Natural killer cell (primary cell): ENCODE measurements around the gene SERTAD2. TPM values are rescaled to one million over a fixed set of nuclear protein-coding genes. Genes with fewer than 3 reads are reported as not detected.

Experiments used
- ATAC-seq, 3 donors: fragments of 150-1000 bp in 2 of 3; fragments of 200-7000 bp in 1 of 3; cut with Tn5 transposase; 1 replicate in 1 of 3; 2 replicates in 2 of 3; pipeline ENCODE4 v1.10.0; 2021; ENCODE audit warnings: mild to moderate bottlenecking in 2 of 3, moderate library complexity in 2 of 3
- DNase-seq, 2 donors: peaks; one replicate each; pipeline versions ENCODE4 v3.0.0 to v3.0.0-alpha.2; 2013 to 2021; ENCODE audit warnings: mixed read lengths in 1 of 2
- H3K27ac ChIP-seq: one replicate; pipeline ENCODE4 v1.5.1; 2013; ENCODE audit warnings: mild to moderate bottlenecking, low read length
- H3K27me3 ChIP-seq: one replicate; pipeline ENCODE4 v1.6.1; 2013; ENCODE audit warnings: low read length; ENCODE audit not compliant: control insufficient read depth, insufficient read depth
- H3K36me3 ChIP-seq: one replicate; pipeline ENCODE4 v1.6.1; 2013; ENCODE audit warnings: low read length; ENCODE audit not compliant: control insufficient read depth, insufficient read depth
- H3K4me1 ChIP-seq: one replicate; pipeline ENCODE4 v1.6.1; 2013; ENCODE audit warnings: low read length; ENCODE audit not compliant: control insufficient read depth, insufficient read depth
- H3K4me3 ChIP-seq: one replicate; pipeline ENCODE4 v1.5.1; 2013; ENCODE audit warnings: low read length
- H3K9me3 ChIP-seq: one replicate; pipeline ENCODE4 v1.6.1; 2013; ENCODE audit warnings: low read length; ENCODE audit not compliant: control insufficient read depth, insufficient read depth
- H3K27ac Mint-ChIP-seq, 2 donors: one replicate each; pipeline ENCODE4 v1.8.0; 2022; ENCODE audit warnings: mild to moderate bottlenecking in 2 of 2, mixed read lengths in 2 of 2, moderate library complexity in 1 of 2
- H3K27me3 Mint-ChIP-seq, 2 donors: one replicate each; pipeline ENCODE4 v1.8.0; 2022; ENCODE audit warnings: low read depth in 2 of 2, mixed read lengths in 2 of 2
- H3K36me3 Mint-ChIP-seq: one replicate; pipeline ENCODE4 v1.8.0; 2022; ENCODE audit warnings: mixed read lengths
- H3K4me1 Mint-ChIP-seq, 2 donors: one replicate each; pipeline ENCODE4 v1.8.0; 2022; ENCODE audit warnings: mixed read lengths in 2 of 2
- H3K4me3 Mint-ChIP-seq: one replicate; pipeline ENCODE4 v1.8.0; 2022; ENCODE audit warnings: mild to moderate bottlenecking, moderate library complexity, mixed read lengths
- H3K9me3 Mint-ChIP-seq, 2 donors: one replicate each; pipeline ENCODE4 v1.8.0; 2022; ENCODE audit warnings: mixed read lengths in 2 of 2
- CTCF ChIP-seq: fragments of 200-600 bp; IDR thresholded peaks from one replicate; pipeline ENCODE4 v1.8.0; 2022; ENCODE audit warnings: antibody characterized with exemption
- WGBS: methylation state at CpG from one replicate; pipeline ENCODE4 v1.1.7; 2013; ENCODE audit warnings: missing lambda C conversion rate; ENCODE audit not compliant: insufficient coverage; 5-methylcytosine and 5-hydroxymethylcytosine counted together
- intact Hi-C: fragments of 100-400 bp; cut with micrococcal nuclease; formaldehyde crosslinking; loops from one replicate; pipeline ENCODE4 v1.14.2; 2022
- total RNA-seq, 4 donors: library from RNA; stranded (reverse); fragments of 120-200 nt in 1 of 4; gene quantifications; one replicate each; pipeline versions ENCODE4 v1.2.3 to v1.2.4, GENCODE V29; 2013 to 2022

SERTAD2 gene
- total RNA-seq, 3 donors from 2014 or later (not counting 1 experiment from before 2014, with no cell fraction given), result 45.6 to 71.2 (median 55.8) TPM

DNA sequence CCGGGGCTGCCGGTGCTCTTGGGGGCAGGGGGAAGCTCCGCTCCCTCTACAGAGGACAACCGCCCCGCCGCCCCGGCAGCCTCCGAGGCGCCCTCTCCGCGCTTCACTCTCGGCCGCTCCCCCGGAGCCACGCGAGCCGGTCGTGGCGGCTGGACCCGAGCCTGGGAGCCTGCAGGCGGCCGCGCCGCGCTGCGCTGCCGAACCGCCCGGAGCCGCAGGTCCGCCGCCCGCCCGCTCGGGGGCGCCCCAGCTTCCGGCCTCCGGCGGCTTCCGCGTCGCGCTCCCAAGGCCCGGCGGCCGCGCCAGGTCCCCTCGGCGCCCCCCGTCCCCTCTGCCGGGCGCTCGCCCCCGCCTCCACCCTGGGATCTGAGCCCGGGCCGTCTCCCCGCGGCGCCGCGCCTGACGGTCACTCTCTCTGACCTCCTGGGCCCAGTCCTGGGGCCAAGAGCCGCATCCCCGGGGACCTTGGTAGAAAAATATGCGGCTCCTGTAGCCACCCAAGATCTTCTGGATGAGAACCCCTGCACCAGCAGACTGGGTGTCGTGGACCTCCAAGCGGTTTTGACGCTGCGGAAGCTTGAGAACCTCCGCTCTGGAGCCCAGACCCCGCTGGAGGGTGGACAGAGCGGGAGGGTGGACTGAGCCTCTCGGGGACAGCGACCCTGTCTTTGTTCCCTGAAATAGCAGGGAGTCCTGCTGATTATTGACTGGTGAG, 44.3 kb downstream of the SERTAD2 start:
- 3% methylated on average over 74 of the region's 74 CpGs for WGBS
- Histone ChIP-seq H3K27me3 (no peaks in the 10 kb centered on the region), H3K36me3 (no peaks in the 10 kb centered on the region), H3K4me3 (peak overlapping the region; percentile 60), H3K4me1 (peaks cover 35% of the 10 kb centered on the region), H3K9me3 (no peaks in the 10 kb centered on the region), H3K27ac (peak overlapping the region; percentile 69)
- ATAC-seq, result peak; percentile 75 to 86 (median 77)
- Mint-ChIP-seq H3K27ac (peak overlapping the region; percentile 77 to 89), H3K4me3 (peak overlapping the region; percentile 85), H3K36me3 (no peaks in the 10 kb centered on the region), H3K4me1 (peaks cover 19 to 28% of the 10 kb centered on the region in 2 donors), H3K9me3 (no peaks in the 10 kb centered on the region), H3K27me3 (no peaks in the 10 kb centered on the region)
- TF ChIP-seq CTCF, result peak; percentile 34
- intact Hi-C loops, result loop anchor here (5.0 kb wide), 1 partner anchor 143 kb away; no protein-coding TSS in a partner anchor
- peak; percentile 80 to 86 for DNase-seq

DNA sequence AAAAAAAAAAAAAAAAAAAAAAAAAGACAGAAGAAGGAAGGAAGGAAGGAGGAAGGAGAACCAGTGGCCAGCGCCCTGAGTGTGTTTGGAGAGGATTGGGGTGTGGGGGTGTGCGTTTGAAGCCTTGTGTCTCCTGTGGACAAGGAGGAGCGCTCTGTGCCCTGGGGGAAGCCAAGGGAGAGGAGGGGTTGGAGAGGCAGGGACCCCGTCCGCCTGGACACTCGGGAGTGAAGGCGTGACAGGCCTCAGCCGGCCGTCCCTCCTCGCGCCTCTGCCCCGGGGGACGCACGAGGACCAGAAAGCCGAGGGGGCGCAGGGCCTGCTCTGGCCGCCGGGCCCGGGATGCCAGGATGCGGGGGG, 44.9 kb downstream of the SERTAD2 start:
- H3K27me3 Mint-ChIP-seq, result no peaks in the 10 kb centered on the region
- DNase-seq (no peak), ATAC-seq (peak; percentile 11 to 15 (median 14))
- Histone ChIP-seq H3K4me1 (peaks cover 35% of the 10 kb centered on the region), H3K27ac (peak overlapping the region; percentile 36), H3K36me3 (no peaks in the 10 kb centered on the region), H3K9me3 (no peaks in the 10 kb centered on the region), H3K27me3 (no peaks in the 10 kb centered on the region), H3K4me3 (peak overlapping the region; percentile 42)
- no peak for TF ChIP-seq CTCF
- WGBS, result 10% methylated on average over 20 of the region's 20 CpGs
- intact Hi-C loops, result loop anchor here (5.0 kb wide), 1 partner anchor 143 kb away; no protein-coding TSS in a partner anchor
- peak overlapping the region; percentile 84 for H3K4me3 Mint-ChIP-seq
- no peaks in the 10 kb centered on the region for H3K36me3 Mint-ChIP-seq
- no peaks in the 10 kb centered on the region for H3K9me3 Mint-ChIP-seq
- peaks cover 19 to 28% of the 10 kb centered on the region in 2 donors for H3K4me1 Mint-ChIP-seq
- H3K27ac Mint-ChIP-seq, result peak overlapping the region; percentile 85 to 89

DNA sequence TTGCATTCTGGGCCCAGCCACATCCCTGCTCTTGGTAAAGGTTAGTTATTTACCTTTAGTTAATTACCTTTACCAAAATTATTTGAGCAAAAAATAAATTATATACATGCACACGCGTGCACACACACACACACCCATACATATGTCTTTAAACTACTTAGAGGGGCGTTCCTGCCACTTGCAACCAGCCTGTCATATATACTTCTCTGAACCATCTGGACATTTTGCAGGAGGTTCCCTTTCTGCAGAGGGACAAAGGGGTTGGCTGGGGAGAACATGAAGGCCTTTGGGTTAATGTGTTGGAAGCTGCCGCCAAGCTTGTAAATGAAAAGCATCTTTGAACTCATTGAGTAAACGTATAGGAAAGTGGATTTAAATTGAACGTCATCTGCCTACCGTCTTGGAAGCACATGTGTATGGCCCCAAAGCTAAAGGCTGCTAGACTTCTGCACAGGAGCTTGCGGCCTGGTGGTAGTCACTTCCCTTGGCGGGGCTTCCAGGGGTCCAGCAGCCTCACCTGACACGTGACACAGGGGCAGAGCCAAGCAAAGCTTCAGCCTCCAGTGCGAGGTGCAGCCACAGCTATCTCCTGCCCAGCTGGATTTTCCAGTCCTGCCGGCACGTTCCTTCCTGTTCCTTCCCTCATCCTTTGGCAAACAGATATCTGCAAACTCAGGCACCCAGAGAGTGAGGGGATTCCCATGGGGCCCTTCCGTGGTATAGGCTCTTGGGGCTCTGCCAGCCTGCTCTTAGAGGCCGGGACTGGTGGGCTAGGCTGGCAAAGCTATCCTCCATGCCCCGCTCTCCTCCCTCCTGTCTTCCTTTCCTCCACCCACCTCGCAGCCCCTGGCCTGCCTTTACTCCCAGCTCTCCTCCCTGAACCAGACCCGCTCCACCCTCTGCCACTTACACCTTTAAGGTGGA, 46.1 kb downstream of the SERTAD2 start:
- Mint-ChIP-seq H3K9me3 (no peaks in the 10 kb centered on the region), H3K4me1 (peaks cover 19 to 28% of the 10 kb centered on the region in 2 donors), H3K4me3 (peak overlapping the region; percentile 84), H3K27me3 (no peaks in the 10 kb centered on the region), H3K27ac (peak overlapping the region; percentile 85 to 89), H3K36me3 (no peaks in the 10 kb centered on the region)
- intact Hi-C loops, result loop anchor here (2.0 to 5.0 kb wide), 4 partner anchors 37 to 145 kb away; partner anchors contain the start of gene AFTPH
- no peaks in the 10 kb centered on the region for H3K36me3 ChIP-seq
- no peak for ATAC-seq
- no peaks in the 10 kb centered on the region for H3K27me3 ChIP-seq
- DNase-seq, result no peak
- no peak overlapping the region for H3K4me3 ChIP-seq
- H3K9me3 ChIP-seq, result no peaks in the 10 kb centered on the region
- H3K4me1 ChIP-seq, result peaks cover 35% of the 10 kb centered on the region
- no peak for TF ChIP-seq CTCF
- 64% methylated on average over 18 of the region's 18 CpGs for WGBS
- peak overlapping the region; percentile 29 for H3K27ac ChIP-seq
